GM21390 (cell line): ENCODE data around the gene SMC6.

Experiments used
- ATAC-seq: cut with Tn5 transposase; IDR thresholded peaks from one replicate; pipeline ENCODE4 v1.9.1; 2021; ENCODE audit not compliant: unreplicated experiment

SMC6 gene

GRCh38 chr2:17658251-17658843 is 95.3 kb downstream of the SMC6 start:
- ATAC-seq = no peak

GRCh38 chr2:17657759-17658158 is 95.9 kb downstream of the SMC6 start:
- ATAC-seq = no peak

- no peak for ATAC-seq
Observed at GRCh38 chr2:17652681-17653394, 100.8 kb downstream of the SMC6 start.

- no peak for ATAC-seq
Observed at GRCh38 chr2:17649026-17649425, 104.6 kb downstream of the SMC6 start.

- no peak for ATAC-seq
Observed at GRCh38 chr2:17648581-17648980, 105.0 kb downstream of the SMC6 start.

GRCh38 chr2:17646838-17647701 is 106.5 kb downstream of the SMC6 start:
- ATAC-seq = no peak

GRCh38 chr2:17646081-17646554 is 107.5 kb downstream of the SMC6 start:
- peak; percentile 86 for ATAC-seq

GRCh38 chr2:17644997-17645720 is 108.5 kb downstream of the SMC6 start:
- no peak for ATAC-seq

- ATAC-seq = no peak
Observed at GRCh38 chr2:17643031-17643615, 110.5 kb downstream of the SMC6 start.

- ATAC-seq = no peak
Observed at GRCh38 chr2:17640406-17640805, 113.2 kb downstream of the SMC6 start.

GRCh38 chr2:17638196-17638743 is 115.3 kb downstream of the SMC6 start:
- no peak for ATAC-seq

GRCh38 chr2:17637131-17637906 is 116.3 kb downstream of the SMC6 start:
- no peak for ATAC-seq

GRCh38 chr2:17636257-17636656 is 117.4 kb downstream of the SMC6 start:
- no peak for ATAC-seq

- no peak for ATAC-seq
Observed at GRCh38 chr2:17634997-17635396, 118.6 kb downstream of the SMC6 start.

GRCh38 chr2:17630089-17630488 is 123.5 kb downstream of the SMC6 start:
- ATAC-seq = no peak

- no peak for ATAC-seq
Observed at GRCh38 chr2:17628349-17629261, 125.0 kb downstream of the SMC6 start.

- no peak for ATAC-seq
Observed at GRCh38 chr2:17627434-17627833, 126.2 kb downstream of the SMC6 start.

- no peak for ATAC-seq
Observed at GRCh38 chr2:17626986-17627385, 126.6 kb downstream of the SMC6 start.

- no peak for ATAC-seq
Observed at GRCh38 chr2:17625446-17625845, 128.2 kb downstream of the SMC6 start.
